Gastroesophageal sphincter (tissue), 3 donors: ENCODE measurements around the gene DNAH8.

ENCODE experiments used
- POLR2A ChIP-seq, 2 donors: fragments of 450-650 bp; IDR thresholded peaks; one replicate each; pipeline ENCODE4 v1.6.1; 2017; ENCODE audit warnings: antibody characterized with exemption in 2 of 2, mild to moderate bottlenecking in 2 of 2, moderate library complexity in 1 of 2
- POLR2AphosphoS5 ChIP-seq: sonication (generic); formaldehyde crosslinking; IDR thresholded peaks from one replicate; pipeline ENCODE4 v1.6.1; 2017; ENCODE audit warnings: antibody characterized with exemption
- TF ChIP-seq, protein P1 (sequence below), 4 experiments: fragments of 200-600 bp in 2 of 4; fragments of 450-650 bp in 2 of 4; sonication (generic) in 1 of 4; IDR thresholded peaks; one replicate each; pipeline ENCODE4 v1.5.1; 2017 to 2019; ENCODE audit warnings: antibody characterized with exemption in 4 of 4, mild to moderate bottlenecking in 2 of 4, moderate library complexity in 2 of 4

GRCh38 chr6:38716825-38717224 lies 1.7 kb downstream of the DNAH8 start:
- TF ChIP-seq, protein P1, sequence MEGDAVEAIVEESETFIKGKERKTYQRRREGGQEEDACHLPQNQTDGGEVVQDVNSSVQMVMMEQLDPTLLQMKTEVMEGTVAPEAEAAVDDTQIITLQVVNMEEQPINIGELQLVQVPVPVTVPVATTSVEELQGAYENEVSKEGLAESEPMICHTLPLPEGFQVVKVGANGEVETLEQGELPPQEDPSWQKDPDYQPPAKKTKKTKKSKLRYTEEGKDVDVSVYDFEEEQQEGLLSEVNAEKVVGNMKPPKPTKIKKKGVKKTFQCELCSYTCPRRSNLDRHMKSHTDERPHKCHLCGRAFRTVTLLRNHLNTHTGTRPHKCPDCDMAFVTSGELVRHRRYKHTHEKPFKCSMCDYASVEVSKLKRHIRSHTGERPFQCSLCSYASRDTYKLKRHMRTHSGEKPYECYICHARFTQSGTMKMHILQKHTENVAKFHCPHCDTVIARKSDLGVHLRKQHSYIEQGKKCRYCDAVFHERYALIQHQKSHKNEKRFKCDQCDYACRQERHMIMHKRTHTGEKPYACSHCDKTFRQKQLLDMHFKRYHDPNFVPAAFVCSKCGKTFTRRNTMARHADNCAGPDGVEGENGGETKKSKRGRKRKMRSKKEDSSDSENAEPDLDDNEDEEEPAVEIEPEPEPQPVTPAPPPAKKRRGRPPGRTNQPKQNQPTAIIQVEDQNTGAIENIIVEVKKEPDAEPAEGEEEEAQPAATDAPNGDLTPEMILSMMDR (IDR thresholded peaks at IDR 0.05) = no peak
- no peak for TF ChIP-seq POLR2A (IDR thresholded peaks at IDR 0.05)
- TF ChIP-seq POLR2AphosphoS5 = no peak
